ENCODE measurements around the gene DIS3L2.
"Not testable (repeated sequence)": the region's sequence is repeated elsewhere in the genome, so short reads cannot be mapped to it uniquely, and the experiment has no call there.

- not testable (repeated sequence) for TF ChIP-seq CTCF (conservative IDR thresholded peaks at IDR 0.05; ENCODE audit: low read length); EZH2phosphoT487 (IDR thresholded peaks at IDR 0.05; ENCODE audit: borderline replicate concordance)
Observed at GRCh38 chr2:232331641-232332040, 370.1 kb downstream of the DIS3L2 start.
